MM.1S (cell line): ENCODE measurements around the gene PIMREG.

Experiments
- EZH2 ChIP-seq: fragments of 300-600 bp; sonication (generic); optimal IDR thresholded peaks from 2 replicates; pipeline ENCODE3; 2017; ENCODE audit warnings: low read depth, mild to moderate bottlenecking, antibody characterized with exemption, low read length, mixed read lengths
- EZH2phosphoT487 ChIP-seq: fragments of 300-600 bp; sonication (generic); IDR thresholded peaks from 2 replicates; pipeline ENCODE4 v1.6.1; 2018; ENCODE audit warnings: antibody characterized with exemption, low read length
- TF ChIP-seq, protein P1 (sequence below): fragments of 300-600 bp; sonication (generic); IDR thresholded peaks from 2 replicates; pipeline ENCODE4 v1.5.1; 2016; ENCODE audit warnings: antibody characterized with exemption, low read length, mixed read lengths

DNA sequence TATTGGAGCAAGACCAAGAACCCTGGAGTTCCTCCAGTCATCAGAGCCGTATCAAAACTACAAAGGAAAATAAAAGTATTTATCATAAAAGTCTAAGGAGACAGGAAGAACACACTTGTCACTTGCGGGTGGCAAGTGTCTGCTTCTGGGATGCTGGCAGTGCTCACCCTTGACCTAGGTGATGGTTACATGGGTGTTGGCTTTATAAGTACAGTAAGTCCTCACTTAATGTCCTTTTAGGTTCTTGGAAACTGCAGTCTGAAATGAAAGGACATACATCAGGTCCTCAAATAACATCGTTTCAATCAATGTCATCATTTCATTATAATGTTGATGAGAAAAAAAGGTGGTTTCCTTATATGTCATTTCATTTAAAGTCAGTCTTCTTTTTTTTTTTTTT lies 6.3 kb upstream of the PIMREG start:
- TF ChIP-seq, protein P1, sequence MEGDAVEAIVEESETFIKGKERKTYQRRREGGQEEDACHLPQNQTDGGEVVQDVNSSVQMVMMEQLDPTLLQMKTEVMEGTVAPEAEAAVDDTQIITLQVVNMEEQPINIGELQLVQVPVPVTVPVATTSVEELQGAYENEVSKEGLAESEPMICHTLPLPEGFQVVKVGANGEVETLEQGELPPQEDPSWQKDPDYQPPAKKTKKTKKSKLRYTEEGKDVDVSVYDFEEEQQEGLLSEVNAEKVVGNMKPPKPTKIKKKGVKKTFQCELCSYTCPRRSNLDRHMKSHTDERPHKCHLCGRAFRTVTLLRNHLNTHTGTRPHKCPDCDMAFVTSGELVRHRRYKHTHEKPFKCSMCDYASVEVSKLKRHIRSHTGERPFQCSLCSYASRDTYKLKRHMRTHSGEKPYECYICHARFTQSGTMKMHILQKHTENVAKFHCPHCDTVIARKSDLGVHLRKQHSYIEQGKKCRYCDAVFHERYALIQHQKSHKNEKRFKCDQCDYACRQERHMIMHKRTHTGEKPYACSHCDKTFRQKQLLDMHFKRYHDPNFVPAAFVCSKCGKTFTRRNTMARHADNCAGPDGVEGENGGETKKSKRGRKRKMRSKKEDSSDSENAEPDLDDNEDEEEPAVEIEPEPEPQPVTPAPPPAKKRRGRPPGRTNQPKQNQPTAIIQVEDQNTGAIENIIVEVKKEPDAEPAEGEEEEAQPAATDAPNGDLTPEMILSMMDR, result no peak
- TF ChIP-seq EZH2, result no peak
- no peak for TF ChIP-seq EZH2phosphoT487
